Activated CD4-positive, alpha-beta memory T cell treated with anti-CD3 and anti-CD28 coated beads, Interleukin-2, amount 10 ng/mL, durations not matched to agents 7 days and 5 days (primary cell): ENCODE data around the gene HDAC7. TPM values are rescaled to one million over a fixed set of nuclear protein-coding genes. Genes with fewer than 3 reads are reported as not detected.
"Not testable (repeated sequence)": the region's sequence is repeated elsewhere in the genome, so short reads cannot be mapped to it uniquely, and the experiment has no call there.

Source experiments
- CTCF ChIA-PET: fragments of 350-600 bp; sonication (Branson Sonifier 250); formaldehyde crosslinking; loops from one replicate; lab custom pipeline; 2021; ENCODE audit warnings: antibody characterized with exemption, inconsistent platforms; lab: Charles Lee
- POLR2A ChIA-PET: fragments of 350-600 bp; sonication (Branson Sonifier 250); formaldehyde crosslinking; loops from one replicate; lab custom pipeline; 2021; ENCODE audit warnings: antibody characterized with exemption; lab: Charles Lee
- DNase-seq: peaks from one replicate; pipeline ENCODE4 v3.0.0-alpha.2; 2020
- H3K27ac Mint-ChIP-seq: one replicate; pipeline ENCODE4 v1.8.0; 2021; ENCODE audit warnings: mild to moderate bottlenecking, mixed read lengths
- H3K27me3 Mint-ChIP-seq: one replicate; pipeline ENCODE4 v1.8.0; 2021; ENCODE audit warnings: mixed read lengths
- H3K36me3 Mint-ChIP-seq: one replicate; pipeline ENCODE4 v1.8.0; 2021; ENCODE audit warnings: low read depth, mixed read lengths
- H3K4me1 Mint-ChIP-seq: one replicate; pipeline ENCODE4 v1.8.0; 2021; ENCODE audit warnings: mixed read lengths
- H3K4me3 Mint-ChIP-seq: one replicate; pipeline ENCODE4 v1.8.0; 2021; ENCODE audit warnings: mild to moderate bottlenecking, mixed read lengths
- H3K9me3 Mint-ChIP-seq: one replicate; pipeline ENCODE4 v1.8.0; 2021; ENCODE audit warnings: mixed read lengths
- total RNA-seq, 2 experiments: library from RNA; stranded (reverse); gene quantifications; one replicate each; pipeline ENCODE4 v1.2.3, GENCODE V29; 2021

HDAC7 gene
- total RNA-seq, 2 experiments from 2014 or later: 315 to 328 TPM

- H3K36me3 Mint-ChIP-seq: peaks cover 54% of the 10 kb centered on the region
- no peak overlapping the region for H3K4me3 Mint-ChIP-seq
- CTCF ChIA-PET: interaction anchor here (0.8 to 2.1 kb wide), 5 partner anchors 9 to 105 kb away, joined by 3 to 6 read pairs (median 3); no protein-coding TSS in a partner anchor
- no peak for DNase-seq
- H3K4me1 Mint-ChIP-seq: peaks cover 2% of the 10 kb centered on the region
- no peaks in the 10 kb centered on the region for H3K27me3 Mint-ChIP-seq
- H3K9me3 Mint-ChIP-seq: no peaks in the 10 kb centered on the region
- POLR2A ChIA-PET: interaction anchor here (0.7 to 1.3 kb wide), 4 partner anchors 13 to 105 kb away, joined by 3 read pairs; partner anchors contain the start of gene VDR
- peak overlapping the region; percentile 15 for H3K27ac Mint-ChIP-seq
Observed at GRCh38 chr12:47846294-47846996, 26.7 kb upstream of the HDAC7 start.

- H3K4me3 Mint-ChIP-seq: no peak overlapping the region
- POLR2A ChIA-PET: no interaction called here
Observed at GRCh38 chr12:47845081-47845480, 25.4 kb upstream of the HDAC7 start.

DNA sequence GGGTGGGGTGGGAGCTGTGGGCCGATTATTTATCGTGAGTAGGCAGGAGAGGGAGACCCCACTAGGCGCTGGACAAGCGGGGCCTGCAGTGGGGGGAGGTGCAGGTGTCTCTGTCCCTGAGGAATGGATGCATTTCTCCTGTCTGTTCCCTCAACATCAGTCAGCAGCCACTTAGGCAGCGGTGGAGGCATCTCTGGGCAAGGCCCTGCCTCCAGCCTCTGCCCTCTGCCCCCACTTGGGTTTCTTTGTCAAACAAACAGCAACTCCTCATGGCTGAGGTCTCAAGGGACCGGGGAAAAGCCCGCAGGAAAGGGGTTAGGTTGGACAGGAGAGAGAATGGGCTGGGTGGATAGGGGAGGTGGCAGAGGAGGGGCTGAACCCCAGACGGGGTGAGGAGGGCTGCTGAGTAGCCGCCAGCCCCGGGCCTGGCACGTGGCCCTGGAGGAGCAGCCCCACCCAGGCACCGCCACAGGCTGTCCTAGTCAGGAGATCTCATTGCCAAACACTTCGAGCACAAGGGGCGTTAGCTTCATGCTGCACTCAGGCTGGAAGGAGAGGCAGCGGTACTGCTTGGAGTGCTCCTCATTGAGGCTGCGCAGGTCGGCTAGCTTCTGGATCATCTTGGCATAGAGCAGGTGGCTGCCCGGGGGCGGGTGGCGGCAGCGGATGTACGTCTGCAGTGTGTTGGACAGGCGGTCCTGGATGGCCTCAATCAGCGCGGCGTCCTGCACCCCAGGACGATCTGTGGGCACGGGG lies 24.7 kb upstream of the HDAC7 start:
- Mint-ChIP-seq H3K4me3 (no peak overlapping the region), H3K4me1 (peaks cover 10% of the 10 kb centered on the region), H3K27ac (no peak overlapping the region), H3K27me3 (no peaks in the 10 kb centered on the region), H3K9me3 (no peaks in the 10 kb centered on the region), H3K36me3 (peaks cover 43% of the 10 kb centered on the region)
- no peak for DNase-seq
- ChIA-PET CTCF (interaction anchor here (10.9 to 20.9 kb wide), 3 partner anchors 44 to 102 kb away, joined by 240 to 578 read pairs (median 284); partner anchors contain the start of gene SLC48A1), POLR2A (interaction anchor here (0.7 kb wide), 1 partner anchor 41 kb away, joined by 3 read pairs; no protein-coding TSS in a partner anchor)

More at GRCh38 chr12:47845081-47845480, 25.4 kb upstream of the HDAC7 start:
- Mint-ChIP-seq H3K27me3 (no peaks in the 10 kb centered on the region), H3K36me3 (peaks cover 43% of the 10 kb centered on the region), H3K27ac (no peak overlapping the region), H3K9me3 (no peaks in the 10 kb centered on the region), H3K4me1 (peaks cover 8% of the 10 kb centered on the region)
- no peak for DNase-seq
- CTCF ChIA-PET: interaction anchor here (10.9 kb wide), 1 partner anchor 103 kb away, joined by 240 read pairs; no protein-coding TSS in a partner anchor

DNA sequence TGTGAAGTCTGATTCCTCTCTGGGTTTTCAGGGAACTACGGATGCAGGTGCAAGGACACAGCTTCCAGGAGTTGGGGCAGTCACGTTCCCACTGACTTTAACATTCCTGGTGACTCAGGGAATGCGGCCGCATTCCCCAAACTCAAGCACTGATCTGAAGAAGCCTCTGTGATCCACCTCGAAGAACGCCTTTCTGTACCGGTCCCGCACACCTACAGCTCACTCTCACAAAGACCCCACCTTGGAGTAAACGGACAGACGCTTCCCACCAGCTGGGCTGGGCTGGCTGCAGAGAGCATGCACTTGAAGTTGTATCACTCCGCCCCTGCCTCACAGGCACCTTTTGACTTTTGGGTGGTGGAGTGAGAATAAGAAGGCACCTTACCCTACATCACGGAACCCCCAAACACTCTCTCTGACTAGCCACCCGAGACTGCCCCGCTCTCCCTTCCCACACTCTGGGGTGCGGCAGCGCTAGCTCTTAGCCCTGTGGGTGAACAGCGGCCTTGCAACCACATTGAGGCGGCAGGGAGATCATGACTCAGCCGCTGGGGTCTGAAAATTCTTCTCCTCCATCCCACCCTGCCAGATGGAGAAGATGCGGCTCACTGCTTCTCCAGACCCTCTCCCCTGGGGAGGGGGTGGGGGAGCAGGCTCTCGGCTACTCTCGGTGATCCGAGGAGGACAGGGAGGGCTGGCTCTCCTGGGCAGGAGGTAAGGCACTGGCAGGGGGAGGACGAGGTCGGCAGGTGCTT lies 23.7 kb upstream of the HDAC7 start:
- POLR2A ChIA-PET: interaction anchor here (1.2 kb wide), 1 partner anchor 27 kb away, joined by 3 read pairs; no protein-coding TSS in a partner anchor
- peaks cover 10% of the 10 kb centered on the region for H3K4me1 Mint-ChIP-seq
- H3K27ac Mint-ChIP-seq: no peak overlapping the region

DNA sequence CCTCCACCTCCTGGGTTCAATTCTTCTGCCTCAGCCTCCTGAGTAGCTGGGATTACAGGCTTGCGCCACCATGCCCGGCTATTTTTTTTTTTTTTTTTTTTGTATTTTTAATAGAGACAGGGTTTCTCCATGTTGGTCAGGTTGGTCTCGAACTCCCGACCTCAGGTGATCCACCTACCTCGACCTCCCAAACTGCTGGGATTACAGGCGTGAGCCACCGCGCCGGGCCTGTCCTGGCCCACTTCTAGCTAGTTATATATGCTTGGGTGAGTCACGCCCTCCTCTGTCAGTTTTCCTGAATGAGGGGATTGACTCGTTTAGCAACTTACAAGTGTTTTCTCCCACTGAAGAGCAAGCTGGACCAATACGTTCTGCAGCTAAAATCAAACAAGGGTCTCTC lies 22.8 kb upstream of the HDAC7 start:
- not testable (repeated sequence) for DNase-seq, H3K9me3 Mint-ChIP-seq, H3K4me3 Mint-ChIP-seq, H3K27me3 Mint-ChIP-seq, H3K27ac Mint-ChIP-seq
- H3K36me3 Mint-ChIP-seq: peaks cover 42% of the 10 kb centered on the region
- ChIA-PET POLR2A (interaction anchor here (1.2 to 19.3 kb wide), 2 partner anchors 28 to 38 kb away, joined by 3 to 1018 read pairs; partner anchors contain the start of gene HDAC7), CTCF (interaction anchor here (0.7 to 20.9 kb wide), 8 partner anchors 10 to 314 kb away, joined by 3 to 578 read pairs (median 16); partner anchors contain the start of genes ASB8 and SLC48A1)
- peaks cover 14% of the 10 kb centered on the region for H3K4me1 Mint-ChIP-seq

More for the DNA sequence above, 23.7 kb upstream of the HDAC7 start:
- H3K4me3 Mint-ChIP-seq: no peak overlapping the region
- no peak for DNase-seq
- no peaks in the 10 kb centered on the region for H3K27me3 Mint-ChIP-seq
- no peaks in the 10 kb centered on the region for H3K9me3 Mint-ChIP-seq
- peaks cover 43% of the 10 kb centered on the region for H3K36me3 Mint-ChIP-seq
- CTCF ChIA-PET: interaction anchor here (1.0 to 20.9 kb wide), 6 partner anchors 26 to 313 kb away, joined by 3 to 578 read pairs (median 134); partner anchors contain the start of genes ASB8 and SLC48A1

DNA sequence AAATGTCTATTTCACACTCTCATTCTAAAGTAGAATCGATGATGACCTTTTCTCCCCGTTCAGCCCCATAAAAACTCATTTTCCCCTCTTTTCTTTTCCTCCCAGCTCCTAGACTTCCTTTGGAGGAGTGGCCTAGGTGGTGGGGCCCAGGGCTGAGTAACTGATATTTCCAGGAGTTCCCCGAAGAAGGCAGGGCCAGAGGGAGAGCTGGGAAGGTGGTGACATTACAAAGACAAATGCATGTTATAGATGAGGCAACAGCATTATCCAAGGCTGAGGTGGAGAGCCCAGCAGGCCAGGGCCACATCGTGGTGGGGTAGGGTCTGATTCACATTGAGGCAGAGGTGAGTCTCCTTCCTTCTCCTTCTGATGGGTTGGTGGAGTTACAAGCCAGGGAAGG lies 22.2 kb upstream of the HDAC7 start:
- Mint-ChIP-seq H3K36me3 (peaks cover 35% of the 10 kb centered on the region), H3K27me3 (no peaks in the 10 kb centered on the region), H3K4me3 (no peak overlapping the region), H3K9me3 (no peaks in the 10 kb centered on the region), H3K4me1 (peaks cover 20% of the 10 kb centered on the region), H3K27ac (no peak overlapping the region)
- DNase-seq: no peak
- CTCF ChIA-PET: interaction anchor here (1.0 to 20.9 kb wide), 6 partner anchors 25 to 127 kb away, joined by 3 to 578 read pairs (median 134); partner anchors contain the start of gene SLC48A1
- POLR2A ChIA-PET: interaction anchor here (1.2 to 19.3 kb wide), 4 partner anchors 14 to 99 kb away, joined by 3 to 1018 read pairs (median 26); partner anchors contain the start of gene HDAC7

- Mint-ChIP-seq H3K36me3 (peaks cover 31% of the 10 kb centered on the region), H3K9me3 (no peaks in the 10 kb centered on the region), H3K4me1 (peaks cover 23% of the 10 kb centered on the region), H3K4me3 (no peak overlapping the region), H3K27ac (no peak overlapping the region), H3K27me3 (no peaks in the 10 kb centered on the region)
- no peak for DNase-seq
- POLR2A ChIA-PET: interaction anchor here (1.8 to 19.3 kb wide), 4 partner anchors 14 to 99 kb away, joined by 4 to 1018 read pairs (median 28); partner anchors contain the start of gene HDAC7
- CTCF ChIA-PET: interaction anchor here (0.9 to 20.9 kb wide), 6 partner anchors 9 to 100 kb away, joined by 3 to 578 read pairs (median 142); partner anchors contain the start of gene SLC48A1
Observed at GRCh38 chr12:47841501-47841900, 21.8 kb upstream of the HDAC7 start.

DNA sequence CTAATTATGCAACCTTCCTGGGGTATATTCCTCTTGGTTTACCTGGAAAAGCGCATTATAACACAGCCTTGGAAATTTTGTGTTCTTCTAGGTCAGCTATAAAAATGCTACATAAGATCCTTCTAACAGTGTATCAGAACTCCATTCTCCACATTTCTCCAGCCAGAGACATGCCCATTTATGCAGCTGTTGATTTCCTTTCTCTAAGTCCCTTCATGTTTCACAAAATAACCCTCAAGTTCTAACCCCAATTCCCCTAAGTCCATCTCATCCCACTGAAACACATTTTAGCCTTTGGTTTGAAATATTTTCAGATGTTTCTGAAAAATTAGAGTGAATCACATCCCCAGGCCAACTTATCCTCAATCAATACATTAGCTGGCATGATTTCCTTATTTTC lies 20.9 kb upstream of the HDAC7 start:
- no peaks in the 10 kb centered on the region for H3K9me3 Mint-ChIP-seq
- no peak overlapping the region for H3K27ac Mint-ChIP-seq
- no peak for DNase-seq
- no peaks in the 10 kb centered on the region for H3K27me3 Mint-ChIP-seq
- peaks cover 23% of the 10 kb centered on the region for H3K36me3 Mint-ChIP-seq
- no peak overlapping the region for H3K4me3 Mint-ChIP-seq
- peaks cover 32% of the 10 kb centered on the region for H3K4me1 Mint-ChIP-seq
- POLR2A ChIA-PET: interaction anchor here (0.8 to 19.3 kb wide), 7 partner anchors 13 to 125 kb away, joined by 3 to 1018 read pairs (median 9); partner anchors contain the start of gene HDAC7
- CTCF ChIA-PET: interaction anchor here (0.9 to 20.9 kb wide), 11 partner anchors 8 to 133 kb away, joined by 3 to 578 read pairs (median 6); partner anchors contain the start of gene SLC48A1

DNA sequence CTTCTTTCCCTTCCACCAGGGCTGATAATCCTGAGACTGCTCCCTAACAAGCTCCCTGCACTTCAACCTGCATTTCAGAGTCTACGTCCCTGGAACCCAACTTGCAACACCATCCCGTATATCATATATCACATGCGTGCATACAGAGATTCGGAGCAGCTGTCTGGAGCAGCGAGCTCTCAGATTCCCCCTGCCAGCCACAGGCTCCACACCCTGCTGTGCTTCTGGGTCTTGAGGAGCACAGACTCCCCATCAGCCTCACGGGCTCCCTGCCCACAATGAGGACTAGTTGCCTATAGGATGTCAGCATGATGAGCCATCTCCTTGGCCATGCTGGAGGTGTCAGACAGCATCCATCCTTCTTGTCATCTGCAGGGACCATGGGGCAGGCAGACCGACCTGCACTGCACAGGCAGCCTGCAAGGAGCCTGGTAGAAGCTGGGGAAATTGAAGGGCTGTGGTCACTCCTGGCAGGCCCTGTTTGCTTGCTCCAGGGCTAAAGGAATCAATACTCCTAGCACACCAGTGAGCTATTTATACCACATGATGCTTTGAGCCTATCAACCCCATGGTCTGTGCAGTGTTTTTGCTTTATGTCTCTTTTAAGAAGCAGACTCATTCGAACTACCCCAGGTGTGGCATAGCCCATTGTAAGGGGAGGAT lies 19.6 kb upstream of the HDAC7 start:
- DNase-seq: no peak
- Mint-ChIP-seq H3K4me1 (peaks cover 43% of the 10 kb centered on the region), H3K27ac (no peak overlapping the region), H3K36me3 (peaks cover 13% of the 10 kb centered on the region), H3K4me3 (no peak overlapping the region), H3K27me3 (no peaks in the 10 kb centered on the region), H3K9me3 (no peaks in the 10 kb centered on the region)
- ChIA-PET POLR2A (interaction anchor here (1.5 to 19.3 kb wide), 9 partner anchors 12 to 124 kb away, joined by 3 to 1018 read pairs (median 9); partner anchors contain the start of genes HDAC7 and SLC48A1), CTCF (interaction anchor here (0.6 to 20.9 kb wide), 31 partner anchors 11 to 1298 kb away, joined by 3 to 578 read pairs (median 6); partner anchors contain the start of genes ASB8, HDAC7, RPAP3 and SLC48A1)

GRCh38 chr12:47838286-47838931 lies 18.7 kb upstream of the HDAC7 start:
- H3K27ac Mint-ChIP-seq: no peak overlapping the region
- DNase-seq: peak; percentile 46
- peaks cover 10% of the 10 kb centered on the region for H3K36me3 Mint-ChIP-seq
- H3K4me3 Mint-ChIP-seq: no peak overlapping the region
- no peaks in the 10 kb centered on the region for H3K9me3 Mint-ChIP-seq
- no peaks in the 10 kb centered on the region for H3K27me3 Mint-ChIP-seq
- peaks cover 53% of the 10 kb centered on the region for H3K4me1 Mint-ChIP-seq
- ChIA-PET POLR2A (interaction anchor here (0.9 to 19.3 kb wide), 12 partner anchors 11 to 123 kb away, joined by 3 to 1018 read pairs (median 8); partner anchors contain the start of genes HDAC7 and SLC48A1), CTCF (interaction anchor here (0.6 to 20.9 kb wide), 34 partner anchors 9 to 1299 kb away, joined by 3 to 578 read pairs (median 6); partner anchors contain the start of genes ASB8, HDAC7, RPAP3 and SLC48A1)
